PFSK-1 (cell line): ENCODE measurements around the gene GLS.

ENCODE experiments used
- FOXP2 ChIP-seq: optimal IDR thresholded peaks from 2 replicates; pipeline ENCODE3; 2011; ENCODE audit warnings: borderline replicate concordance, control low read depth, inconsistent platforms; ENCODE audit not compliant: insufficient read depth; ENCODE audit errors: extremely low read length, extremely low read depth
- POLR2AphosphoS5 ChIP-seq: IDR thresholded peaks from 2 replicates; pipeline ENCODE4 v1.6.1; 2012; ENCODE audit warnings: low read depth, mild to moderate bottlenecking, control low read depth, low read length, moderate library complexity
- SIN3A ChIP-seq: IDR thresholded peaks from 2 replicates; pipeline ENCODE4 v1.6.1; 2012; ENCODE audit warnings: mild to moderate bottlenecking, low read length, moderate library complexity, borderline replicate concordance; ENCODE audit not compliant: insufficient read depth
- TAF1 ChIP-seq: IDR thresholded peaks from 2 replicates; pipeline ENCODE4 v1.6.1; 2012; ENCODE audit warnings: low read length, control low read depth, borderline replicate concordance; ENCODE audit not compliant: insufficient read depth
- TF ChIP-seq, protein P1 (sequence below), 2 experiments: IDR thresholded peaks; 2 replicates each; pipeline versions ENCODE4 v1.6.1 to v1.8.0; 2011 to 2012; ENCODE audit warnings: low read depth in 2 of 2, low read length in 2 of 2, control low read depth in 1 of 2, inconsistent platforms in 1 of 2, mild to moderate bottlenecking in 1 of 2, moderate library complexity in 1 of 2; ENCODE audit not compliant: insufficient read depth in 1 of 2

Gene GLS

DNA sequence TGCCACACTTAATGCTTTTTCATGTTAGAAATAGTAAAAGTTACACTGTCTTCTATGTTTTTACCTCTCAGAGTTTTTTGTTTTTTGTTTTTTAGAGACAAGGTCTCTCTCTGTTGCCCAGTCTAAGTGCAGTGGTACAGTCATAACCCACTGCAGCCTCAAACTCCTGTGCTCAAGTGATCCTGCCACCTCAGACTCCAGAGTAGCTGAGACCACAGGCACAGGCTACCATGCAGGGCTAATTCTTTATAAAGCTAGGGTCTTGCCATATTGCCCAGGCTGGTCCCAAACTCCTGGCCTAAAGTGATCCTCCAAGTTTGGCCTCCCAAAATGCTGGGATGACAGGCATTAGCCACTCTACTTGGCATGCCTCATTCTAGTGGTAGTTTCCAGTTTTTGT, 33.1 kb downstream of the GLS start:
- TF ChIP-seq POLR2AphosphoS5 (no peak), TAF1 (no peak), SIN3A (no peak), FOXP2 (no peak)
- TF ChIP-seq, protein P1, sequence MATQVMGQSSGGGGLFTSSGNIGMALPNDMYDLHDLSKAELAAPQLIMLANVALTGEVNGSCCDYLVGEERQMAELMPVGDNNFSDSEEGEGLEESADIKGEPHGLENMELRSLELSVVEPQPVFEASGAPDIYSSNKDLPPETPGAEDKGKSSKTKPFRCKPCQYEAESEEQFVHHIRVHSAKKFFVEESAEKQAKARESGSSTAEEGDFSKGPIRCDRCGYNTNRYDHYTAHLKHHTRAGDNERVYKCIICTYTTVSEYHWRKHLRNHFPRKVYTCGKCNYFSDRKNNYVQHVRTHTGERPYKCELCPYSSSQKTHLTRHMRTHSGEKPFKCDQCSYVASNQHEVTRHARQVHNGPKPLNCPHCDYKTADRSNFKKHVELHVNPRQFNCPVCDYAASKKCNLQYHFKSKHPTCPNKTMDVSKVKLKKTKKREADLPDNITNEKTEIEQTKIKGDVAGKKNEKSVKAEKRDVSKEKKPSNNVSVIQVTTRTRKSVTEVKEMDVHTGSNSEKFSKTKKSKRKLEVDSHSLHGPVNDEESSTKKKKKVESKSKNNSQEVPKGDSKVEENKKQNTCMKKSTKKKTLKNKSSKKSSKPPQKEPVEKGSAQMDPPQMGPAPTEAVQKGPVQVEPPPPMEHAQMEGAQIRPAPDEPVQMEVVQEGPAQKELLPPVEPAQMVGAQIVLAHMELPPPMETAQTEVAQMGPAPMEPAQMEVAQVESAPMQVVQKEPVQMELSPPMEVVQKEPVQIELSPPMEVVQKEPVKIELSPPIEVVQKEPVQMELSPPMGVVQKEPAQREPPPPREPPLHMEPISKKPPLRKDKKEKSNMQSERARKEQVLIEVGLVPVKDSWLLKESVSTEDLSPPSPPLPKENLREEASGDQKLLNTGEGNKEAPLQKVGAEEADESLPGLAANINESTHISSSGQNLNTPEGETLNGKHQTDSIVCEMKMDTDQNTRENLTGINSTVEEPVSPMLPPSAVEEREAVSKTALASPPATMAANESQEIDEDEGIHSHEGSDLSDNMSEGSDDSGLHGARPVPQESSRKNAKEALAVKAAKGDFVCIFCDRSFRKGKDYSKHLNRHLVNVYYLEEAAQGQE (IDR thresholded peaks at IDR 0.05; ENCODE audit: insufficient read depth in 1 of 2, low read depth in 2 of 2, low read length in 2 of 2) = no peak

DNA sequence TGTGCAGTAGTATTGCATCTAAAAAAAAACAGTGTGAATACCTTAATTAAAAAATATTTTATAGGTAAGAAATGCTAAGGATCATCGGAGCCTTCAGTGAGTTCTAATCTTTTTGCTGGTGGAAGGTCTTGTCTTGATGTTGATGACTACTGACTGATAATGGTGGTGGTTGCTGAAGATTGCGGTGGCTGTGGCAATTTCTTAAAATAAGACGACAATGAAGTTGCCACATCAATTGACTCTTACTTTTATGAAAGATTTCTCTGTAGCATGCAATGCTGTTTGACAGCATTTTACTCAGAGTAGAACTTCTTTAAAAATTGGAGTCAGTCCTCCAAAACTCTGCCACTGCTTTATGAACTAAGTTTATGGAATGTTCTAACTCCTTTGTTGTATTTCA, 36.2 kb downstream of the GLS start:
- TF ChIP-seq FOXP2 (no peak), POLR2AphosphoS5 (no peak), SIN3A (no peak), TAF1 (no peak)
- TF ChIP-seq, protein P1 (IDR thresholded peaks at IDR 0.05; ENCODE audit: insufficient read depth in 1 of 2, low read depth in 2 of 2, low read length in 2 of 2) = no peak

DNA sequence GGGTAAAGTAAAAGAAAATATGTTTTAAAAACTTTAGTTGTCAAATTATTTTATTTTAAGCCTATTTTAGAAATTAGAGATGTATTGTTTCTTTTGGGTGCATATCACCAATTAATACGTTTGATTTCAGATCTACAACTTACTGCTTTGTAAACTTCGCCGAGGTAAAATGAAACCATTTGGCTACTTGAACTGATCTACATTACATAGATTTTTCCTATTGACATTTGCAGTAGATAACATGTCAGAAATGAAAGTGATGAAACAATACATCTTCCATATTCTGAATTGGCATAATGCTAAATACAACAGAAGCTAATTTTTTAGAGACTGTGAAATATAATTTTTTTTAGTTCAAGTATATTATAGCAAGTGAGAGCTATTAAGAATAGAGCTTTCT, 39.5 kb downstream of the GLS start:
- TF ChIP-seq SIN3A (no peak), POLR2AphosphoS5 (no peak), FOXP2 (no peak), TAF1 (no peak)
- TF ChIP-seq, protein P1 (IDR thresholded peaks at IDR 0.05; ENCODE audit: insufficient read depth in 1 of 2, low read depth in 2 of 2, low read length in 2 of 2) = no peak

DNA sequence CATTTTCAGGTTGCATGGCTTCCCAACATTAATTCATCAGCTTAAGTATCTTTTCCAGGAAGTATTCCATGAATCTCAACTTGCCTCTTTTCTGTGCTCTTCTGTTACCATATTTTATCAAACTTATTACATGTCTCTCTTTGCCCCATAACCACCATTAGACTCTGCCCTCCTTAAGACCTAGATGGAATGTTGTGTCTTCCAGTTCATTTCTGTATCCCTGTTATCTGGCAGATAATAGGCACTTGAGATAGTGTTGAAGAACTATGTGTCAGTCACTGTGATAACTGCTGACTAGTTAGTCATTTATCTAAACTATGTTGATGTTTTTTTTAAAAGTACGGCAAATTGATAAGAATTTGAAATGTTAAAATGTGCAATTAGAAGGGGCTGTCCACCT, 41.8 kb downstream of the GLS start:
- TF ChIP-seq POLR2AphosphoS5 (no peak), TAF1 (no peak), SIN3A (no peak), FOXP2 (no peak)
- TF ChIP-seq, protein P1 (IDR thresholded peaks at IDR 0.05; ENCODE audit: insufficient read depth in 1 of 2, low read depth in 2 of 2, low read length in 2 of 2) = no peak

DNA sequence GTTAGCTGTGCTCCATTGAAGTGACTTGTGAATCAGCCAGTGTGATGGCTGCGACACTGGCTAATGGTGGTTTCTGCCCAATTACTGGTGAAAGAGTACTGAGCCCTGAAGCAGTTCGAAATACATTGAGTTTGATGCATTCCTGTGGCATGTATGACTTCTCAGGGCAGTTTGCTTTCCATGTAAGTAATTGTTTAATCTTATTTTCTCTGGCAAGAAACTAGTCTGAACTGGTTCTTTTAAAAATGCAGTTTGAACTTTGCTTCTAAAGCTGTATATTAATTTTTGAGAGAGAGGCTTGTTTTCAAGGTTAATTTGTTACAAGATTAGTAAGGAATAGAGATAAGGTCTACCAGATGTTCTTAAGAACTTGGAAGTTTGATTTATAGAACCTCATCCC, 46.7 kb downstream of the GLS start:
- TF ChIP-seq, protein P1 (IDR thresholded peaks at IDR 0.05; ENCODE audit: insufficient read depth in 1 of 2, low read depth in 2 of 2, low read length in 2 of 2) = no peak
- TF ChIP-seq TAF1 = no peak
- TF ChIP-seq SIN3A = no peak
